HepG2 (cell line): Measurements from ENCODE around the gene IQSEC1. TPM values are rescaled to one million over a fixed set of nuclear protein-coding genes. Genes with fewer than 3 reads are reported as not detected.

Source experiments
- ATF2 ChIP-seq: sonication (generic); formaldehyde crosslinking; IDR thresholded peaks from 2 replicates; pipeline ENCODE4 v1.4.0; 2020; ENCODE audit warnings: missing genetic modification reagents
- ATF3 ChIP-seq: sonication (generic); formaldehyde crosslinking; IDR thresholded peaks from 2 replicates; pipeline ENCODE4 v1.4.0; 2020; ENCODE audit warnings: missing genetic modification reagents
- ATF7 ChIP-seq, 2 experiments: fragments of 450-650 bp in 1 of 2; sonication (generic) in 1 of 2; formaldehyde crosslinking in 1 of 2; IDR thresholded peaks; 2 replicates each; pipeline versions ENCODE4 v1.4.0 to v1.6.1; 2016 to 2020; ENCODE audit warnings: antibody characterized with exemption in 1 of 2, mild to moderate bottlenecking in 1 of 2, missing genetic modification reagents in 1 of 2
- DBP ChIP-seq: sonication (generic); formaldehyde crosslinking; IDR thresholded peaks from 2 replicates; pipeline ENCODE4 v1.4.0; 2020; ENCODE audit warnings: missing genetic modification reagents; ENCODE audit errors: not compliant biosample characterization
- EED ChIP-seq: sonication (generic); formaldehyde crosslinking; IDR thresholded peaks from 2 replicates; pipeline ENCODE4 v1.5.0; 2020; ENCODE audit warnings: mild to moderate bottlenecking, missing genetic modification reagents
- FIP1L1 ChIP-seq: fragments of 200-400 bp; formaldehyde crosslinking; IDR thresholded peaks from 2 replicates; pipeline ENCODE4 v1.6.1; 2018; ENCODE audit warnings: low read depth, mild to moderate bottlenecking, low read length, moderate library complexity, borderline replicate concordance; ENCODE audit not compliant: insufficient read depth
- FOXP4 ChIP-seq: sonication (generic); formaldehyde crosslinking; IDR thresholded peaks from 2 replicates; pipeline ENCODE4 v1.4.0; 2020; ENCODE audit warnings: missing genetic modification reagents
- GTF2F1 ChIP-seq: fragments of 150-350 bp; IDR thresholded peaks from 2 replicates; pipeline ENCODE4 v1.6.1; 2014; ENCODE audit warnings: low read length
- HBP1 ChIP-seq: IDR thresholded peaks from 2 replicates; pipeline ENCODE4 v1.6.1; 2016; ENCODE audit warnings: low read depth, control low read depth
- LBX2 ChIP-seq: sonication (generic); formaldehyde crosslinking; IDR thresholded peaks from 2 replicates; pipeline ENCODE4 v1.5.0; 2020; ENCODE audit warnings: missing genetic modification reagents, mild to moderate bottlenecking, borderline replicate concordance
- MTA1 ChIP-seq: sonication (generic); formaldehyde crosslinking; IDR thresholded peaks from 2 replicates; pipeline ENCODE4 v1.4.0; 2020; ENCODE audit warnings: missing genetic modification reagents, mild to moderate bottlenecking, borderline replicate concordance
- MTA3 ChIP-seq: sonication (generic); formaldehyde crosslinking; IDR thresholded peaks from 2 replicates; pipeline ENCODE4 v1.4.0; 2020; ENCODE audit warnings: missing genetic modification reagents
- SSRP1 ChIP-seq: IDR thresholded peaks from 2 replicates; pipeline ENCODE4 v1.6.1; 2016; ENCODE audit warnings: control low read depth
- ZC3H4 ChIP-seq: sonication (generic); formaldehyde crosslinking; IDR thresholded peaks from 2 replicates; pipeline ENCODE4 v1.4.0; 2020; ENCODE audit warnings: missing genetic modification reagents, borderline replicate concordance
- ZNF124 ChIP-seq: sonication (generic); formaldehyde crosslinking; IDR thresholded peaks from 2 replicates; pipeline ENCODE4 v1.4.0; 2020; ENCODE audit warnings: missing genetic modification reagents
- ZNF138 ChIP-seq: sonication (generic); formaldehyde crosslinking; IDR thresholded peaks from 2 replicates; pipeline ENCODE4 v1.5.0; 2020; ENCODE audit warnings: mild to moderate bottlenecking, low read depth, missing genetic modification reagents
- ZNF512 ChIP-seq: sonication (generic); formaldehyde crosslinking; IDR thresholded peaks from 2 replicates; pipeline ENCODE4 v1.4.0; 2020; ENCODE audit warnings: mild to moderate bottlenecking, missing genetic modification reagents
- ZNF550 ChIP-seq: sonication (generic); formaldehyde crosslinking; IDR thresholded peaks from 2 replicates; pipeline ENCODE4 v1.4.0; 2020; ENCODE audit warnings: mild to moderate bottlenecking, missing genetic modification reagents, borderline replicate concordance
- ZNF562 ChIP-seq: sonication (generic); formaldehyde crosslinking; IDR thresholded peaks from 2 replicates; pipeline ENCODE4 v1.8.0; 2022; ENCODE audit warnings: missing genetic modification reagents, borderline replicate concordance
- ZNF772 ChIP-seq: sonication (generic); formaldehyde crosslinking; IDR thresholded peaks from 2 replicates; pipeline ENCODE4 v1.5.0; 2020; ENCODE audit warnings: mild to moderate bottlenecking, missing genetic modification reagents
- polyA plus RNA-seq, 8 experiments: library from polyadenylated mRNA; depleted of rRNA in 3 of 8; stranded (reverse) in 7 of 8; unstranded in 1 of 8; fragments of >200 nt; fragmentation: Illumina TruSeq in 4 of 8; extraction: Trizol in 4 of 8; gene quantifications; 2 replicates each; pipeline versions ENCODE4 v1.2.1 to v1.2.3, GENCODE V29; 2011 to 2016; ENCODE audit warnings: low read depth in 4 of 8, missing spikeins in 1 of 8, mixed read lengths in 1 of 8; ENCODE audit not compliant: insufficient read depth in 1 of 8
- total RNA-seq, 5 experiments: library from RNA; depleted of rRNA; stranded (reverse); fragments of >200 nt; fragmentation: Illumina TruSeq; extraction: Trizol; gene quantifications; 2 replicates each; pipeline ENCODE4 v1.2.3, GENCODE V29; 2016; ENCODE audit warnings: low read depth in 1 of 5

Gene IQSEC1
- total and polyA plus RNA-seq, 2 of the 13 experiments (the other 11 are each of a cell fraction or from before 2014, with no cell fraction given) = 17.4 to 20.2 TPM

GRCh38 chr3:12994607-12995388 is 78.4 kb downstream of the IQSEC1 start (continued):
- TF ChIP-seq ZNF512 (CRISPR knock-in tag) = no peak
- peak; percentile 65; the same call in 1 of the 2 replicates for TF ChIP-seq MTA1 (CRISPR knock-in tag)
- TF ChIP-seq ZNF124 = 0 out of 2 replicates have a peak, but pooled peaks have one; percentile 55
- peak; percentile 81 for TF ChIP-seq ZNF772 (CRISPR knock-in tag)
- no peak for TF ChIP-seq ATF7 (IDR thresholded peaks at IDR 0.05)
- peak; percentile 67; the same call in 1 of the 2 replicates for TF ChIP-seq ATF7 (CRISPR knock-in tag; IDR thresholded peaks at IDR 0.05)
- peak; percentile 69; the same call in 1 of the 2 replicates for TF ChIP-seq EED (CRISPR knock-in tag)
- peak; percentile 34; the same call in 1 of the 2 replicates for TF ChIP-seq ZNF550 (CRISPR knock-in tag)
- no peak for TF ChIP-seq ATF3 (CRISPR knock-in tag)
- TF ChIP-seq MTA3 (CRISPR knock-in tag) = no peak
- no peak for TF ChIP-seq FIP1L1
- no peak for TF ChIP-seq GTF2F1
- TF ChIP-seq ATF2 (CRISPR knock-in tag) = peak; percentile 70; the same call in 1 of the 2 replicates
- TF ChIP-seq SSRP1 (CRISPR knock-in tag) = 0 out of 2 replicates have a peak, but pooled peaks have one; percentile 24
- TF ChIP-seq ZNF562 (CRISPR knock-in tag) = no peak
- no peak; the same call in 1 of the 2 replicates for TF ChIP-seq HBP1 (CRISPR knock-in tag)
- no peak; the same call in 1 of the 2 replicates for TF ChIP-seq ZC3H4 (CRISPR knock-in tag)
- no peak for TF ChIP-seq ZNF138 (CRISPR knock-in tag)
- peak; percentile 13; the same call in 1 of the 2 replicates for TF ChIP-seq FOXP4
- no peak for TF ChIP-seq DBP
- TF ChIP-seq LBX2 (CRISPR knock-in tag) = no peak
